Ovary (tissue), 3 donors: ENCODE results near the gene GLUD1.

Experiments used
- CTCF ChIP-seq, 3 donors: fragments of 450-650 bp in 2 of 3; fragments of 200-600 bp in 1 of 3; IDR thresholded peaks; one replicate each; pipeline versions ENCODE4 v1.5.1 to v1.8.0; 2016 to 2022; ENCODE audit warnings: antibody characterized with exemption in 3 of 3, mild to moderate bottlenecking in 1 of 3
- POLR2A ChIP-seq: fragments of 450-650 bp; IDR thresholded peaks from one replicate; pipeline ENCODE4 v1.6.1; 2017; ENCODE audit warnings: antibody characterized with exemption, mild to moderate bottlenecking, moderate library complexity
- donor health status: DM: no; HTN: no; CAD: no.

GRCh38 chr10:87101996-87102395 is 7.4 kb upstream of the GLUD1 start:
- TF ChIP-seq CTCF (IDR thresholded peaks at IDR 0.05) (no peak), POLR2A (no peak)
